SK-N-SH (cell line): ENCODE results near the gene MVD. TPM values are rescaled to one million over a fixed set of nuclear protein-coding genes. Genes with fewer than 3 reads are reported as not detected.

Experiments used
- CTCF ChIA-PET: fragments of 300-600, 350-600 bp; formaldehyde crosslinking; extraction: SDS; loops from one replicate; lab custom pipeline; 2021; lab: Yijun Ruan, JAX
- POLR2A ChIA-PET: fragments of 350-600 bp; sonication (Branson Sonifier 250); formaldehyde crosslinking; extraction: SDS; loops from one replicate; lab custom pipeline; 2020; ENCODE audit warnings: antibody characterized with exemption, inconsistent platforms; lab: Yijun Ruan, JAX
- DNase-seq: peaks from one replicate; pipeline ENCODE4 v3.0.0; 2012
- H2AFZ ChIP-seq: fragments of 200-600 bp; sonication (generic); 2 replicates; pipeline ENCODE4 v1.8.1; 2016; ENCODE audit warnings: antibody characterized with exemption, mild to moderate bottlenecking, low read depth
- H3F3A ChIP-seq: fragments of 200-600 bp; sonication (generic); replicated peaks from 2 replicates; pipeline ENCODE3; 2016; ENCODE audit warnings: antibody characterized with exemption, mild to moderate bottlenecking; ENCODE audit not compliant: insufficient read depth
- H3K27ac ChIP-seq, 2 experiments: fragments of 200-500 bp in 1 of 2; fragments of 200-600 bp in 1 of 2; sonication (Bioruptor generic) in 1 of 2; sonication (generic), shearing (Covaris generic) in 1 of 2; 2 replicates each; pipeline versions ENCODE4 v1.5.1 to v1.6.1; 2014 to 2016; ENCODE audit warnings: low read depth in 2 of 2, inconsistent platforms in 1 of 2, low read length in 1 of 2, mild to moderate bottlenecking in 1 of 2, mixed read lengths in 1 of 2
- H3K27me3 ChIP-seq: fragments of 200-600 bp; sonication (generic), shearing (Covaris generic); 2 replicates; pipeline ENCODE4 v1.6.1; 2016; ENCODE audit warnings: mixed run types; ENCODE audit not compliant: insufficient read depth
- H3K36me3 ChIP-seq, 2 experiments: fragments of 200-500 bp in 1 of 2; fragments of 200-600 bp in 1 of 2; sonication (Bioruptor generic) in 1 of 2; sonication (generic) in 1 of 2; replicated peaks in 1 of 2; 2 replicates each; pipeline versions ENCODE3 to v1.5.1; 2014 to 2016; ENCODE audit warnings: low read length in 1 of 2, mild to moderate bottlenecking in 1 of 2; ENCODE audit not compliant: insufficient read depth in 2 of 2, control insufficient read depth in 1 of 2
- H3K4me1 ChIP-seq, 2 experiments: fragments of 200-500 bp in 1 of 2; fragments of 200-600 bp in 1 of 2; sonication (Bioruptor generic) in 1 of 2; sonication (generic), shearing (Covaris generic) in 1 of 2; 2 replicates each; pipeline versions ENCODE4 v1.5.1 to v1.6.1; 2014 to 2016; ENCODE audit warnings: low read depth in 1 of 2, low read length in 1 of 2, mixed run types in 1 of 2; ENCODE audit not compliant: insufficient read depth in 2 of 2, control insufficient read depth in 1 of 2
- H3K4me2 ChIP-seq: fragments of 200-600 bp; sonication (generic), shearing (Covaris generic); 2 replicates; pipeline ENCODE4 v1.6.1; 2017; ENCODE audit warnings: mixed run types
- H3K4me3 ChIP-seq, 2 experiments: fragments of 200-500 bp in 1 of 2; fragments of 200-600 bp in 1 of 2; sonication (Bioruptor generic) in 1 of 2; sonication (generic), shearing (Covaris generic) in 1 of 2; 2 replicates each; pipeline versions ENCODE4 v1.5.1 to v1.8.1; 2014 to 2016; ENCODE audit warnings: low read depth in 2 of 2, inconsistent platforms in 1 of 2, low read length in 1 of 2, mild to moderate bottlenecking in 1 of 2, mixed read lengths in 1 of 2, moderate library complexity in 1 of 2
- H3K79me2 ChIP-seq: fragments of 200-600 bp; sonication (generic); 2 replicates; pipeline ENCODE4 v1.8.1; 2017; ENCODE audit warnings: mild to moderate bottlenecking; ENCODE audit not compliant: insufficient read depth
- H3K9ac ChIP-seq: fragments of 200-600 bp; sonication (generic); 2 replicates; pipeline ENCODE4 v1.6.1; 2017; ENCODE audit warnings: mixed run types
- H3K9me2 ChIP-seq: fragments of 200-600 bp; sonication (generic); 2 replicates; pipeline ENCODE4 v1.6.1; 2017; ENCODE audit warnings: mixed run types
- H3K9me3 ChIP-seq: fragments of 200-600 bp; sonication (generic); 2 replicates; pipeline ENCODE4 v1.6.1; 2017; ENCODE audit warnings: mixed run types, mild to moderate bottlenecking, moderate library complexity
- H4K20me1 ChIP-seq: fragments of 200-600 bp; sonication (generic); 2 replicates; pipeline ENCODE4 v1.6.1; 2017; ENCODE audit warnings: mild to moderate bottlenecking, mixed run types; ENCODE audit not compliant: insufficient read depth
- ELF1 ChIP-seq: IDR thresholded peaks from 2 replicates; pipeline ENCODE4 v1.4.0; 2012
- FOSL2 ChIP-seq: IDR thresholded peaks from 2 replicates; pipeline ENCODE4 v1.4.0; 2012; ENCODE audit warnings: low read depth, mild to moderate bottlenecking, moderate library complexity, borderline replicate concordance
- MEF2A ChIP-seq: IDR thresholded peaks from 2 replicates; pipeline ENCODE4 v1.4.0; 2012; ENCODE audit warnings: low read depth, borderline replicate concordance
- NFIC ChIP-seq: IDR thresholded peaks from 2 replicates; pipeline ENCODE4 v1.4.0; 2012; ENCODE audit warnings: borderline replicate concordance
- RXRA ChIP-seq: IDR thresholded peaks from 2 replicates; pipeline ENCODE4 v1.4.0; 2012; ENCODE audit warnings: low read depth, mild to moderate bottlenecking, borderline replicate concordance
- SMC3 ChIP-seq: IDR thresholded peaks from 2 replicates; pipeline ENCODE4 v1.6.1; 2012; ENCODE audit warnings: low read depth, low read length, improper control_type of control experiment
- TCF12 ChIP-seq: IDR thresholded peaks from 2 replicates; pipeline ENCODE4 v1.4.0; 2012
- WGBS: methylation state at CpG from one replicate; pipeline ENCODE4 v1.1.6; 2017; ENCODE audit warnings: low lambda C conversion rate; 5-methylcytosine and 5-hydroxymethylcytosine counted together
- polyA plus RNA-seq, 3 experiments: library from polyadenylated mRNA; depleted of rRNA; stranded (reverse); fragments of >200 nt; gene quantifications; 2 replicates each; pipeline ENCODE4 v1.2.3, GENCODE V29; 2012
- TF ChIP-seq, protein P1 (sequence below): fragments of 150-350 bp; IDR thresholded peaks from 2 replicates; pipeline ENCODE4 v1.6.1; 2017; ENCODE audit warnings: antibody characterized with exemption, low read length, low read depth, borderline replicate concordance
- TF ChIP-seq, protein P2 (sequence below): IDR thresholded peaks from 2 replicates; pipeline ENCODE4 v1.4.0; 2012; ENCODE audit warnings: low read depth, borderline replicate concordance
- TF ChIP-seq, protein P3 (sequence below): fragments of 150-350 bp; IDR thresholded peaks from 2 replicates; pipeline ENCODE4 v1.6.1; 2016; ENCODE audit warnings: mild to moderate bottlenecking, low read depth, low read length
- TF ChIP-seq, protein P4 (sequence below): IDR thresholded peaks from 2 replicates; pipeline ENCODE4 v1.4.0; 2012; ENCODE audit warnings: low read depth, borderline replicate concordance

MVD gene
- polyA plus RNA-seq, 1 of the 3 experiments (the other 2 are of a cell fraction) = 15.7 TPM

DNA sequence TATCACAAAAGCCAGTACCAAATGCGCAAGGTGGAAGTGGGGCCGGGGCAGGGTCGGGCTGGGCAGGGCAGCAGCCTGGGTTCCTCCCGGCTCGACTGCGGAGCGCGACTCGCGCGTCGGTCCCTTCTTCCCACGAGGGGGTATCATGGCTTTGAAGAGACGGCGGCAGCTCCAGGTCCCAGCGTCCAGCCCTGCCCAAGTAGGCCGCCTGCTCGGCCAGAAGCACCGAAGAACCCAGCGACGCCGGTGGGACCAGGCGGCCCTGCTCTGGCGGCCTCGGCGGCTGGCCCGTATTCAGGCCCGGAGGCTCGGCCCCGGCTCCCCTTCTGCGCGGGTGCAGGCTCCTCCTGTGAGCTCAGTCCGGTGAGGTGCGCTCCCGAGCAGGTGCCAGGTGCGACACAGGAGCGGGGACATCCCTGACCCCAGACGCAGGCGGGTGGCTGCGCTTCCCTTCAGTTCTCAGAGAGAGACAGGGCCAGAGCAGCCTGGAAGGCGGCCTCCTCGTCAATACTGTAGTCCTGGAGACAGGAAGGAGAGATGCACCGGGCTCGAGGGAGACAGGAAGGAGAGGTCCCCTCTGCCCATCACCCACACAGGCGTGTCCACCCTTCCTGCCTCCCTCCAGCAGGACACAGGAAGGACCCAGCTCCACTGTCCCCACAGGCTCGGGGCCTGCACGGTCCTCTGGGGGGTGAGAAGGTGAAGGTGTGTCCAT is 34.4 kb upstream of the MVD start:
- 83% methylated on average over 8 of the region's 47 CpGs for WGBS
- ChIA-PET CTCF (interaction anchor here (0.6 to 1.1 kb wide), 2 partner anchors 25 to 868 kb away, joined by 3 to 4 read pairs; no protein-coding TSS in a partner anchor), POLR2A (no interaction called here)
- no peaks in the 10 kb centered on the region for H3K9me2 ChIP-seq
- H3K9ac ChIP-seq = no peak overlapping the region
- peaks cover 0 to 13% of the 10 kb centered on the region in 2 experiments; a peak in 2 of 4 replicates for H3K4me1 ChIP-seq
- TF ChIP-seq ELF1 (no peak), TCF12 (no peak), RXRA (no peak), FOSL2 (no peak), SMC3 (no peak), NFIC (no peak)
- TF ChIP-seq, protein P1, sequence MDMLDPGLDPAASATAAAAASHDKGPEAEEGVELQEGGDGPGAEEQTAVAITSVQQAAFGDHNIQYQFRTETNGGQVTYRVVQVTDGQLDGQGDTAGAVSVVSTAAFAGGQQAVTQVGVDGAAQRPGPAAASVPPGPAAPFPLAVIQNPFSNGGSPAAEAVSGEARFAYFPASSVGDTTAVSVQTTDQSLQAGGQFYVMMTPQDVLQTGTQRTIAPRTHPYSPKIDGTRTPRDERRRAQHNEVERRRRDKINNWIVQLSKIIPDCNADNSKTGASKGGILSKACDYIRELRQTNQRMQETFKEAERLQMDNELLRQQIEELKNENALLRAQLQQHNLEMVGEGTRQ = no peak
- TF ChIP-seq, protein P2, sequence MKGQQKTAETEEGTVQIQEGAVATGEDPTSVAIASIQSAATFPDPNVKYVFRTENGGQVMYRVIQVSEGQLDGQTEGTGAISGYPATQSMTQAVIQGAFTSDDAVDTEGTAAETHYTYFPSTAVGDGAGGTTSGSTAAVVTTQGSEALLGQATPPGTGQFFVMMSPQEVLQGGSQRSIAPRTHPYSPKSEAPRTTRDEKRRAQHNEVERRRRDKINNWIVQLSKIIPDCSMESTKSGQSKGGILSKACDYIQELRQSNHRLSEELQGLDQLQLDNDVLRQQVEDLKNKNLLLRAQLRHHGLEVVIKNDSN = no peak
- TF ChIP-seq, all 33 proteins: peak for 0
- H3K36me3 ChIP-seq = peaks cover 0 to 24% of the 10 kb centered on the region in 2 experiments
- H3K27me3 ChIP-seq = no peaks in the 10 kb centered on the region
- no peak for DNase-seq
- H3F3A ChIP-seq = no peaks in the 10 kb centered on the region
- no peak overlapping the region for H3K4me2 ChIP-seq
- no peak overlapping the region for H3K27ac ChIP-seq
- no peak overlapping the region for H2AFZ ChIP-seq
- H4K20me1 ChIP-seq = no peaks in the 10 kb centered on the region
- H3K9me3 ChIP-seq = no peaks in the 10 kb centered on the region
- no peak overlapping the region for H3K4me3 ChIP-seq
- H3K79me2 ChIP-seq = 0 out of 2 replicates have a peak, but pooled peaks cover 9% of the 10 kb centered on the region

DNA sequence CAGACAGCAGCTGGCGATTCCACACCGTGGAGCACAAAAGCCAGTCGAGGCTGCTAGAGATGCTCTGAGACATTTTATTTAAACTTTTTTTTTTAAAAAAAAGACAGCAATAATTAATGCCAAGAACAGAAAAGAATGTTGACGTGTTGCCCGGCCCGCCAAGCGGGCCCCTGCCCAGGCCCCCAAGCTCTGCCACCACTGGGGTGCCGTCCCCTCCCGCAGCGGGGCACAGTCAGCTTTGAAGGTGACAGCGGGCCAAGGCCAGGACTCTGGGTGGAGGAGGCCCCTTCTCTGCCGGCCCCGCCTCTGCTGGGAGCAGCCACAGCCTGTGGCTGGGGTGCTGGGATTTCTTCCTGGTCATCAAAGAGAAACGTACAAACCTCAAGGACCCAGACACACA is 33.5 kb upstream of the MVD start:
- H3K27me3 ChIP-seq = no peaks in the 10 kb centered on the region
- no peaks in the 10 kb centered on the region for H4K20me1 ChIP-seq
- no peak overlapping the region for H3K4me3 ChIP-seq
- H3K4me2 ChIP-seq = no peak overlapping the region
- no peaks in the 10 kb centered on the region for H3K9me2 ChIP-seq
- no peak overlapping the region for H3K27ac ChIP-seq
- peaks cover 0 to 24% of the 10 kb centered on the region in 2 experiments for H3K36me3 ChIP-seq
- H3F3A ChIP-seq = no peaks in the 10 kb centered on the region
- POLR2A ChIA-PET = interaction anchor here (0.6 kb wide), 1 partner anchor 9 kb away, joined by 6 read pairs; no protein-coding TSS in a partner anchor
- peaks cover 0 to 11% of the 10 kb centered on the region in 2 experiments; a peak in 2 of 4 replicates for H3K4me1 ChIP-seq
- H3K9ac ChIP-seq = no peak overlapping the region
- H3K79me2 ChIP-seq = 0 out of 2 replicates have a peak, but pooled peaks cover 4% of the 10 kb centered on the region
- CTCF ChIA-PET = no interaction called here
- H2AFZ ChIP-seq = no peak overlapping the region
- H3K9me3 ChIP-seq = no peaks in the 10 kb centered on the region
- DNase-seq = no peak
- TF ChIP-seq, protein P3, sequence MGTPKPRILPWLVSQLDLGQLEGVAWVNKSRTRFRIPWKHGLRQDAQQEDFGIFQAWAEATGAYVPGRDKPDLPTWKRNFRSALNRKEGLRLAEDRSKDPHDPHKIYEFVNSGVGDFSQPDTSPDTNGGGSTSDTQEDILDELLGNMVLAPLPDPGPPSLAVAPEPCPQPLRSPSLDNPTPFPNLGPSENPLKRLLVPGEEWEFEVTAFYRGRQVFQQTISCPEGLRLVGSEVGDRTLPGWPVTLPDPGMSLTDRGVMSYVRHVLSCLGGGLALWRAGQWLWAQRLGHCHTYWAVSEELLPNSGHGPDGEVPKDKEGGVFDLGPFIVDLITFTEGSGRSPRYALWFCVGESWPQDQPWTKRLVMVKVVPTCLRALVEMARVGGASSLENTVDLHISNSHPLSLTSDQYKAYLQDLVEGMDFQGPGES = no peak
- TF ChIP-seq, protein P4, sequence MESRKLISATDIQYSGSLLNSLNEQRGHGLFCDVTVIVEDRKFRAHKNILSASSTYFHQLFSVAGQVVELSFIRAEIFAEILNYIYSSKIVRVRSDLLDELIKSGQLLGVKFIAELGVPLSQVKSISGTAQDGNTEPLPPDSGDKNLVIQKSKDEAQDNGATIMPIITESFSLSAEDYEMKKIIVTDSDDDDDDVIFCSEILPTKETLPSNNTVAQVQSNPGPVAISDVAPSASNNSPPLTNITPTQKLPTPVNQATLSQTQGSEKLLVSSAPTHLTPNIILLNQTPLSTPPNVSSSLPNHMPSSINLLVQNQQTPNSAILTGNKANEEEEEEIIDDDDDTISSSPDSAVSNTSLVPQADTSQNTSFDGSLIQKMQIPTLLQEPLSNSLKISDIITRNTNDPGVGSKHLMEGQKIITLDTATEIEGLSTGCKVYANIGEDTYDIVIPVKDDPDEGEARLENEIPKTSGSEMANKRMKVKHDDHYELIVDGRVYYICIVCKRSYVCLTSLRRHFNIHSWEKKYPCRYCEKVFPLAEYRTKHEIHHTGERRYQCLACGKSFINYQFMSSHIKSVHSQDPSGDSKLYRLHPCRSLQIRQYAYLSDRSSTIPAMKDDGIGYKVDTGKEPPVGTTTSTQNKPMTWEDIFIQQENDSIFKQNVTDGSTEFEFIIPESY = no peak
- TF ChIP-seq SMC3 = no peak
- TF ChIP-seq, protein P1 = no peak
- no peak for TF ChIP-seq MEF2A
- 96% methylated on average over 10 of the region's 14 CpGs for WGBS
